GM12801 (cell line): ENCODE results near the gene EFNA3.
A peak's percentile ranks its signal among the peaks of the same experiment; 100 is the strongest.

Experiments
- CTCF ChIP-seq: IDR thresholded peaks from one replicate; pipeline ENCODE4 v1.5.1; 2011; ENCODE audit warnings: control low read depth; ENCODE audit not compliant: insufficient read length; ENCODE audit errors: extremely low read depth

The EFNA3 gene

GRCh38 chr1:155057104-155057503, 21.5 kb upstream of the EFNA3 start:
- TF ChIP-seq CTCF: no peak

GRCh38 chr1:155057788-155058211, 20.8 kb upstream of the EFNA3 start:
- TF ChIP-seq CTCF: no peak

GRCh38 chr1:155060736-155061135, 17.9 kb upstream of the EFNA3 start:
- TF ChIP-seq CTCF: no peak

GRCh38 chr1:155061381-155062150, 17.1 kb upstream of the EFNA3 start:
- TF ChIP-seq CTCF: peak; percentile 85

GRCh38 chr1:155062151-155062686, 16.4 kb upstream of the EFNA3 start:
- TF ChIP-seq CTCF: no peak

GRCh38 chr1:155062702-155063411, 15.8 kb upstream of the EFNA3 start:
- TF ChIP-seq CTCF: peak; percentile 83

- no peak for TF ChIP-seq CTCF
These were observed 15.0 kb upstream of the EFNA3 start, which contains the start of gene EFNA4 for GRCh38 chr1:155063550-155064110. Gene EFNA4 (plus strand): TSS chr1:155063740. CDS start chr1:155063824, 84 bp downstream.
